Lower lobe of right lung (tissue), 2 donors: Measurements from ENCODE around the gene SIX1. TPM values are rescaled to one million over a fixed set of nuclear protein-coding genes. Genes with fewer than 3 reads are reported as not detected.

ENCODE experiments used
- ATAC-seq, 2 donors: fragments of 200-7000 bp; cut with Tn5 transposase; one replicate each; pipeline ENCODE4 v1.9.1; 2020 to 2022; ENCODE audit warnings: mild to moderate bottlenecking in 2 of 2, moderate library complexity in 2 of 2
- DNase-seq: peaks from one replicate; pipeline ENCODE4 v3.0.0-alpha.2; 2020
- H3K27ac ChIP-seq: fragments of 200-600 bp; one replicate; pipeline ENCODE4 v1.8.0; 2022
- H3K27me3 ChIP-seq: fragments of 200-600 bp; one replicate; pipeline ENCODE4 v1.8.0; 2022; ENCODE audit warnings: low read depth
- H3K36me3 ChIP-seq: fragments of 200-600 bp; one replicate; pipeline ENCODE4 v1.8.0; 2022; ENCODE audit warnings: mild to moderate bottlenecking
- H3K4me1 ChIP-seq: fragments of 200-600 bp; one replicate; pipeline ENCODE4 v1.8.0; 2022
- H3K4me3 ChIP-seq: fragments of 200-600 bp; one replicate; pipeline ENCODE4 v1.8.0; 2022; ENCODE audit warnings: mild to moderate bottlenecking
- H3K9me3 ChIP-seq: fragments of 200-600 bp; one replicate; pipeline ENCODE4 v1.8.0; 2022
- CTCF ChIP-seq: fragments of 200-600 bp; IDR thresholded peaks from one replicate; pipeline ENCODE4 v1.8.0; 2022; ENCODE audit warnings: antibody characterized with exemption, mild to moderate bottlenecking
- intact Hi-C: fragments of 100-400 bp; cut with DNase I; formaldehyde crosslinking; loops from one replicate; pipeline ENCODE4 v1.11.0; 2022
- total RNA-seq: library from RNA; stranded (reverse); fragmentation: NEBNext Ultra II Directional; extraction: Animal tissue kit (Norgen Biotek cat#: 25700); gene quantifications from one replicate; pipeline ENCODE4 v1.2.1, GENCODE V29; 2021
- donor health status: DM: no; HTN: yes; CAD: no; lungs with severe emphysema.

The SIX1 gene
- total RNA-seq, 1 donor from 2014 or later, result 2.3 TPM

- no peak overlapping the region for H3K27ac ChIP-seq
- TF ChIP-seq CTCF, result no peak
- H3K4me3 ChIP-seq, result no peak overlapping the region
- H3K27me3 ChIP-seq, result no peaks in the 10 kb centered on the region
- ATAC-seq, result no peak
- no peaks in the 10 kb centered on the region for H3K36me3 ChIP-seq
- H3K9me3 ChIP-seq, result no peaks in the 10 kb centered on the region
- intact Hi-C loops, result no loop called here
- no peak for DNase-seq
- no peaks in the 10 kb centered on the region for H3K4me1 ChIP-seq
Measured at GRCh38 chr14:60681271-60681670, 32.0 kb upstream of the SIX1 start.

DNA sequence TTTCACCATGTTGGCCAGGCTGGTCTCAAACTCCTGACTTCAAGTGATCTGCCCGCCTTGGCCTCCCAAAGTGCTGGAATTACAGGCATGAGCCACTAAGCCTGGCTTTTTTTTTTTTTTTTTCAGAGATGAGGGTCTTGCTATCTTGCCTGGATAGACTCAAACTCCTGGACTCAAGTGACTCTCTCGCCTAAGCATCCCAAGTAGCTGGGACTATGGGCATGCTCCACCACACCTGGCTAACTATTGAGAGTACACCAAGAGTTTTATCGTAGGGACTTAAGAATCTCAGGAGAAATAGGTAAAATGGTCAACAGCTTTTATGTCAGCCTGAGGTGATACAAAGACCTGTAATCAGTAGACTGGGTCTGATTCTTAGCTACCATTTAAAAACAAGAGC, 31.2 kb upstream of the SIX1 start:
- H3K27me3 ChIP-seq, result no peaks in the 10 kb centered on the region
- no peak overlapping the region for H3K27ac ChIP-seq
- H3K9me3 ChIP-seq, result no peaks in the 10 kb centered on the region
- TF ChIP-seq CTCF, result no peak
- no peaks in the 10 kb centered on the region for H3K4me1 ChIP-seq
- no peak overlapping the region for H3K4me3 ChIP-seq
- DNase-seq (no peak), ATAC-seq (no peak)
- intact Hi-C loops, result no loop called here
- no peaks in the 10 kb centered on the region for H3K36me3 ChIP-seq

DNA sequence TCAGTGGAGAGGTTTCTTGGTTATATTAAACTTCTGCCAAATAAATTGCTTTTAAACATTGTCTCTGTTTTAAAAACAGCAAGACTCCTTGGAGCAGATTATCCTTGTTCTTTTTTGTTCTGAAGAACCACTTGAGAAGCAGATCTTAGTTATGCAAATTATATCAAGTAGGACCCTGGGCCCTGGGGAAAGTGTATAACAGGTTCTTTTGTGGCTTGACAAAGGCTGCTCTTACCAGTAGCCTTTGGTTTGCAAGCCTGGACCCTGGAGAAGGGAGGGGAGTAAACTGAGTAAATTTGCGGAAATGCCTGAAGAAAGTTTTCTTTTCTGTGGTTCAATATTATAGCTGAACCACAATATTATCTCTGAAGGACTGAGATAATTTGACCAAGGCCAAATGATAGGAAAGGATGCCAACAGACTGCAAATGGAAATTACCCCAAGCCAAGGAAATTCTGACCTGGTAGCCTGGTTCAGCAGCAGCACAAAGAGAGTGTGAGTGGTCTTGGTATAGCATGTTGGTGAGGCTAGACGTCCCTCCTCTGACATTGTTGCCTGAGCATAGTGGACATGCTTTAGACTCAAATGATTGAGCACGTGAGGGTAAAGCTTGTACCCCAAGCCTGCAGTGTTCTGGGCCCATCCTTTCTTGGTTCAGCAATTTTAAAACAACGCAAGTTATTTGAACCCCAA, 30.4 kb upstream of the SIX1 start:
- no peaks in the 10 kb centered on the region for H3K36me3 ChIP-seq
- intact Hi-C loops, result no loop called here
- H3K27ac ChIP-seq, result no peak overlapping the region
- TF ChIP-seq CTCF, result no peak
- ATAC-seq (no peak), DNase-seq (no peak)
- no peak overlapping the region for H3K4me3 ChIP-seq
- no peaks in the 10 kb centered on the region for H3K27me3 ChIP-seq
- no peaks in the 10 kb centered on the region for H3K4me1 ChIP-seq
- H3K9me3 ChIP-seq, result no peaks in the 10 kb centered on the region

DNA sequence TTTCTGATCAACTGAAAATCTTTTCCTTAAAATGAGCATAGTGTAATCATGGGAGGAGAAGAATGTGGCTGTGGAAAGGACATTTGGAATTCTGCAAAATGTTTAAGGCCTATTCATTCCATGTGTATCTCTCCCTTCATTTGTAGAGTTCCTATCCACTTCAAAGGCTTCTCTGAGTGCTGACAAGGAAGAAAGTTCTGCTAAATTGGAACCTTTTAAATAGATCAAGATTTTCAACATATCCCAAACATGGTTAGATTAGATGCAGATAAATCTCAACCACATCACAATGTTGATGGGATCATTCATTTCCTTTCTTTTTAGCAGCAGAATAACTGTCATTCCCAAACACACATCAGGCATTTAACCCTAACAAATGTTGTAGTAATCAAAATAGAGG, 28.4 kb upstream of the SIX1 start:
- H3K9me3 ChIP-seq, result no peaks in the 10 kb centered on the region
- no peak overlapping the region for H3K4me3 ChIP-seq
- no peaks in the 10 kb centered on the region for H3K36me3 ChIP-seq
- H3K4me1 ChIP-seq, result no peaks in the 10 kb centered on the region
- DNase-seq (no peak), ATAC-seq (no peak)
- intact Hi-C loops, result no loop called here
- no peak overlapping the region for H3K27ac ChIP-seq
- H3K27me3 ChIP-seq, result no peaks in the 10 kb centered on the region
- no peak for TF ChIP-seq CTCF

DNA sequence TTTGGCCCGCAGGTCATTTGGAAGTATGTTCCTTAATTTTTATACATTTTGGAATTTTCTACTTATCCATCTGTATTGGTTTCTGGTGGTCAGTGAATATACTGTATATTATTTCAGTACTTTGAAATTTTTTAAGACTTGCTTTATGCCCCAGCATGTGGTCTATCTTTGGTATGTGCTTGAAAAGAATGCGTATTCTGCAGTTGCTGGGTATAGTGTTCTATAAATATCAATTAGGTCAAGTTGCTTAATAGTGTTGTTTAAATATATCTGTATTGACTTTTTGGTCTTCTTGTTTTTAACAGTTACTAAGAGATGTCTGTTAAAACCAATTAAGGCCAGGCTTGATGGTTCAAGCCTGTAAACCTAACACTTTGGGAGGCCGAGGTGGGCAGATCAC, 21.7 kb upstream of the SIX1 start:
- DNase-seq, result no peak
- TF ChIP-seq CTCF, result no peak
- no peak for ATAC-seq
- H3K4me1 ChIP-seq, result no peaks in the 10 kb centered on the region
- no peaks in the 10 kb centered on the region for H3K36me3 ChIP-seq
- H3K4me3 ChIP-seq, result no peak overlapping the region
- no peaks in the 10 kb centered on the region for H3K9me3 ChIP-seq
- peaks cover 5% of the 10 kb centered on the region for H3K27me3 ChIP-seq
- intact Hi-C loops, result no loop called here
- no peak overlapping the region for H3K27ac ChIP-seq
